Ovary (tissue), 3 donors: ENCODE measurements around the gene SHB.

Experiments used
- POLR2A ChIP-seq: fragments of 450-650 bp; IDR thresholded peaks from one replicate; pipeline ENCODE4 v1.6.1; 2017; ENCODE audit warnings: antibody characterized with exemption, mild to moderate bottlenecking, moderate library complexity
- TF ChIP-seq, protein P1 (sequence below), 3 donors: fragments of 450-650 bp in 2 of 3; fragments of 200-600 bp in 1 of 3; IDR thresholded peaks; one replicate each; pipeline versions ENCODE4 v1.5.1 to v1.8.0; 2016 to 2022; ENCODE audit warnings: antibody characterized with exemption in 3 of 3, mild to moderate bottlenecking in 1 of 3
- donor health status: DM: no; HTN: no; CAD: no.

DNA sequence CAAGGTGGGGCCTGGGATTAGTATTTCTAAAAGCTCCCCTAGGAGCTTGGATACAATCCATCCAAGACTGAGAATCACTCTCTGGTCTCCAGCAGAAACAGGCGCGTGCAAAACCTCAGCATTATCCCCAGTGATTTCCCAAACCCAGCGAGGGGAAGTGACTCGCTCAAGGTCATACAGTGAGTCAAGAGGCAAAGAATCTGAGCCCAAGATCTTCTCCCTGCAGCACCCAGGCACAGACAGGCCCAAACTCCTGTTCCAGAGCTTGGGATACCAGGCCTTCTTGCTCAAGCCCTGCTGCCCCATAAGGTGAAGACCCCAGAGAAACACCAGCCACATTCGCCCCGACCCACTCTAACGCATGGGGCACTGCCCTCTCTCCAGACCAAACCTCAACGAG, 33.2 kb downstream of the SHB start:
- no peak for TF ChIP-seq POLR2A
- TF ChIP-seq, protein P1, sequence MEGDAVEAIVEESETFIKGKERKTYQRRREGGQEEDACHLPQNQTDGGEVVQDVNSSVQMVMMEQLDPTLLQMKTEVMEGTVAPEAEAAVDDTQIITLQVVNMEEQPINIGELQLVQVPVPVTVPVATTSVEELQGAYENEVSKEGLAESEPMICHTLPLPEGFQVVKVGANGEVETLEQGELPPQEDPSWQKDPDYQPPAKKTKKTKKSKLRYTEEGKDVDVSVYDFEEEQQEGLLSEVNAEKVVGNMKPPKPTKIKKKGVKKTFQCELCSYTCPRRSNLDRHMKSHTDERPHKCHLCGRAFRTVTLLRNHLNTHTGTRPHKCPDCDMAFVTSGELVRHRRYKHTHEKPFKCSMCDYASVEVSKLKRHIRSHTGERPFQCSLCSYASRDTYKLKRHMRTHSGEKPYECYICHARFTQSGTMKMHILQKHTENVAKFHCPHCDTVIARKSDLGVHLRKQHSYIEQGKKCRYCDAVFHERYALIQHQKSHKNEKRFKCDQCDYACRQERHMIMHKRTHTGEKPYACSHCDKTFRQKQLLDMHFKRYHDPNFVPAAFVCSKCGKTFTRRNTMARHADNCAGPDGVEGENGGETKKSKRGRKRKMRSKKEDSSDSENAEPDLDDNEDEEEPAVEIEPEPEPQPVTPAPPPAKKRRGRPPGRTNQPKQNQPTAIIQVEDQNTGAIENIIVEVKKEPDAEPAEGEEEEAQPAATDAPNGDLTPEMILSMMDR (IDR thresholded peaks at IDR 0.05): no peak
